IPS-18a (cell line): ENCODE data around the gene LITAFD.
"Not testable (repeated sequence)": the region's sequence is repeated elsewhere in the genome, so short reads cannot be mapped to it uniquely, and the experiment has no call there.

Experiments
- H3K27ac ChIP-seq: one replicate; pipeline ENCODE4 v1.5.1; 2013; ENCODE audit warnings: low read length
- H3K27me3 ChIP-seq: one replicate; pipeline ENCODE4 v1.6.1; 2013; ENCODE audit warnings: mild to moderate bottlenecking, low read length; ENCODE audit not compliant: control insufficient read depth, insufficient read depth
- H3K36me3 ChIP-seq: one replicate; pipeline ENCODE4 v1.6.1; 2013; ENCODE audit warnings: low read depth, low read length; ENCODE audit not compliant: control insufficient read depth
- H3K4me1 ChIP-seq: one replicate; pipeline ENCODE4 v1.6.1; 2013; ENCODE audit warnings: low read depth, low read length; ENCODE audit not compliant: control insufficient read depth
- H3K4me3 ChIP-seq: one replicate; pipeline ENCODE4 v1.5.1; 2013; ENCODE audit warnings: low read length
- H3K9ac ChIP-seq: one replicate; pipeline ENCODE4 v1.6.1; 2013; ENCODE audit warnings: mild to moderate bottlenecking, low read length, moderate library complexity
- H3K9me3 ChIP-seq: one replicate; pipeline ENCODE4 v1.6.1; 2013; ENCODE audit warnings: low read depth, low read length; ENCODE audit not compliant: control insufficient read depth

The LITAFD gene

GRCh38 chr16:8904018-8904430 is 21.9 kb downstream of the LITAFD start:
- peaks cover 94% of the 10 kb centered on the region for H3K36me3 ChIP-seq
- no peak overlapping the region for H3K9ac ChIP-seq
- H3K27me3 ChIP-seq: no peaks in the 10 kb centered on the region
- H3K27ac ChIP-seq: no peak overlapping the region
- H3K4me1 ChIP-seq: no peaks in the 10 kb centered on the region
- no peak overlapping the region for H3K4me3 ChIP-seq
- H3K9me3 ChIP-seq: no peaks in the 10 kb centered on the region

- Histone ChIP-seq H3K36me3 (peaks cover 93% of the 10 kb centered on the region), H3K9ac (no peak overlapping the region), H3K27me3 (no peaks in the 10 kb centered on the region), H3K27ac (no peak overlapping the region), H3K4me3 (no peak overlapping the region), H3K9me3 (no peaks in the 10 kb centered on the region), H3K4me1 (no peaks in the 10 kb centered on the region)
Measured at GRCh38 chr16:8905168-8905762, 23.1 kb downstream of the LITAFD start.

GRCh38 chr16:8905795-8906591 is 23.8 kb downstream of the LITAFD start:
- Histone ChIP-seq H3K9ac (no peak overlapping the region), H3K27ac (no peak overlapping the region), H3K4me1 (no peaks in the 10 kb centered on the region), H3K4me3 (no peak overlapping the region), H3K36me3 (peaks cover 93% of the 10 kb centered on the region), H3K9me3 (no peaks in the 10 kb centered on the region), H3K27me3 (no peaks in the 10 kb centered on the region)

- H3K4me1 ChIP-seq: no peaks in the 10 kb centered on the region
- no peak overlapping the region for H3K9ac ChIP-seq
- H3K36me3 ChIP-seq: peaks cover 92% of the 10 kb centered on the region
- H3K4me3 ChIP-seq: no peak overlapping the region
- no peaks in the 10 kb centered on the region for H3K9me3 ChIP-seq
- no peak overlapping the region for H3K27ac ChIP-seq
- H3K27me3 ChIP-seq: no peaks in the 10 kb centered on the region
Measured at GRCh38 chr16:8907096-8907495, 24.9 kb downstream of the LITAFD start.

GRCh38 chr16:8908810-8909468 is 26.8 kb downstream of the LITAFD start:
- H3K36me3 ChIP-seq: peaks cover 85% of the 10 kb centered on the region

GRCh38 chr16:8910811-8911210 is 28.7 kb downstream of the LITAFD start:
- H3K4me1 ChIP-seq: no peaks in the 10 kb centered on the region
- no peaks in the 10 kb centered on the region for H3K9me3 ChIP-seq
- H3K27me3 ChIP-seq: no peaks in the 10 kb centered on the region
- H3K9ac ChIP-seq: no peak overlapping the region
- no peak overlapping the region for H3K27ac ChIP-seq
- H3K4me3 ChIP-seq: no peak overlapping the region
- H3K36me3 ChIP-seq: peaks cover 87% of the 10 kb centered on the region

More at GRCh38 chr16:8908810-8909468, 26.8 kb downstream of the LITAFD start:
- Histone ChIP-seq H3K4me1 (no peaks in the 10 kb centered on the region), H3K9me3 (no peaks in the 10 kb centered on the region), H3K27ac (no peak overlapping the region), H3K27me3 (no peaks in the 10 kb centered on the region), H3K4me3 (no peak overlapping the region), H3K9ac (no peak overlapping the region)

GRCh38 chr16:8912793-8913192 is 30.6 kb downstream of the LITAFD start:
- H3K27ac ChIP-seq: no peak overlapping the region
- no peak overlapping the region for H3K4me3 ChIP-seq
- no peak overlapping the region for H3K9ac ChIP-seq
- no peaks in the 10 kb centered on the region for H3K4me1 ChIP-seq
- H3K36me3 ChIP-seq: peaks cover 88% of the 10 kb centered on the region
- H3K27me3 ChIP-seq: no peaks in the 10 kb centered on the region
- H3K9me3 ChIP-seq: no peaks in the 10 kb centered on the region

GRCh38 chr16:8914098-8914497 is 31.9 kb downstream of the LITAFD start:
- no peak overlapping the region for H3K4me3 ChIP-seq
- H3K4me1 ChIP-seq: no peaks in the 10 kb centered on the region
- H3K36me3 ChIP-seq: peaks cover 87% of the 10 kb centered on the region

GRCh38 chr16:8915722-8916301 is 33.7 kb downstream of the LITAFD start:
- no peaks in the 10 kb centered on the region for H3K4me1 ChIP-seq
- H3K27ac ChIP-seq: no peak overlapping the region
- H3K36me3 ChIP-seq: peaks cover 88% of the 10 kb centered on the region
- no peak overlapping the region for H3K9ac ChIP-seq
- no peaks in the 10 kb centered on the region for H3K27me3 ChIP-seq
- H3K4me3 ChIP-seq: no peak overlapping the region
- no peaks in the 10 kb centered on the region for H3K9me3 ChIP-seq

More at GRCh38 chr16:8914098-8914497, 31.9 kb downstream of the LITAFD start:
- no peaks in the 10 kb centered on the region for H3K9me3 ChIP-seq
- no peak overlapping the region for H3K27ac ChIP-seq
- no peaks in the 10 kb centered on the region for H3K27me3 ChIP-seq
- H3K9ac ChIP-seq: no peak overlapping the region

GRCh38 chr16:8916541-8917225 is 34.5 kb downstream of the LITAFD start:
- no peaks in the 10 kb centered on the region for H3K27me3 ChIP-seq
- H3K27ac ChIP-seq: no peak overlapping the region
- H3K9me3 ChIP-seq: no peaks in the 10 kb centered on the region
- no peak overlapping the region for H3K4me3 ChIP-seq
- no peaks in the 10 kb centered on the region for H3K4me1 ChIP-seq
- no peak overlapping the region for H3K9ac ChIP-seq
- H3K36me3 ChIP-seq: peaks cover 89% of the 10 kb centered on the region

GRCh38 chr16:8917336-8917735 is 35.2 kb downstream of the LITAFD start:
- not testable (repeated sequence) for H3K9me3 ChIP-seq, H3K27me3 ChIP-seq, H3K4me3 ChIP-seq, H3K9ac ChIP-seq, H3K4me1 ChIP-seq, H3K27ac ChIP-seq
- H3K36me3 ChIP-seq: peaks cover 89% of the 10 kb centered on the region
